ENCODE data around the gene CAMK1.

GRCh38 chr3:9786209-9786739, 16.5 kb upstream of the CAMK1 start:
- no peak for TF ChIP-seq ZNF274 (IDR thresholded peaks at IDR 0.05; ENCODE audit: low read depth, low read length)
- TF ChIP-seq SUZ12 (IDR thresholded peaks at IDR 0.05; ENCODE audit: extremely low read depth, insufficient read depth, insufficient read length), result no peak
